HepG2 (cell line): Measurements from ENCODE around the gene NTMT1. TPM values are rescaled to one million over a fixed set of nuclear protein-coding genes. Genes with fewer than 3 reads are reported as not detected.

Experiments
- ARID5B ChIP-seq: IDR thresholded peaks from 2 replicates; pipeline ENCODE4 v1.4.0; 2020; ENCODE audit warnings: mild to moderate bottlenecking, missing genetic modification reagents
- CAMTA2 ChIP-seq: sonication (generic); formaldehyde crosslinking; IDR thresholded peaks from 2 replicates; pipeline ENCODE4 v1.4.0; 2020; ENCODE audit warnings: mild to moderate bottlenecking, missing genetic modification reagents, borderline replicate concordance
- FOXA1 ChIP-seq, 2 experiments: fragments of 450-650 bp in 1 of 2; sonication (generic) in 1 of 2; formaldehyde crosslinking in 1 of 2; IDR thresholded peaks; 2 replicates each; pipeline versions ENCODE4 v1.4.0 to v1.6.1; 2016 to 2020; ENCODE audit warnings: missing genetic modification reagents in 1 of 2
- IKZF1 ChIP-seq: fragments of 450-650 bp; IDR thresholded peaks from 2 replicates; pipeline ENCODE4 v1.7.1; 2016
- KLF16 ChIP-seq, 2 experiments: sonication (generic) in 1 of 2; formaldehyde crosslinking in 1 of 2; IDR thresholded peaks; 2 replicates each; pipeline versions ENCODE4 v1.6.1 to v1.8.0; 2016 to 2023; ENCODE audit warnings: missing genetic modification reagents in 2 of 2, missing compliant biosample characterization in 1 of 2
- LCORL ChIP-seq, 2 experiments: fragments of 450-650 bp in 1 of 2; sonication (generic) in 1 of 2; formaldehyde crosslinking in 1 of 2; IDR thresholded peaks; 2 replicates each; pipeline versions ENCODE4 v1.5.0 to v1.6.1; 2017 to 2020; ENCODE audit warnings: antibody characterized with exemption in 1 of 2, missing genetic modification reagents in 1 of 2
- MAFG ChIP-seq: sonication (generic); formaldehyde crosslinking; IDR thresholded peaks from 2 replicates; pipeline ENCODE4 v1.5.1; 2020; ENCODE audit warnings: mild to moderate bottlenecking, missing genetic modification reagents
- RNF2 ChIP-seq: fragments of 450-650 bp; conservative IDR thresholded peaks from 2 replicates; pipeline ENCODE4 v1.6.1; 2016; ENCODE audit warnings: low read depth
- SETDB1 ChIP-seq: sonication (generic); formaldehyde crosslinking; IDR thresholded peaks from 2 replicates; pipeline ENCODE4 v1.5.1; 2020; ENCODE audit warnings: missing genetic modification reagents, mild to moderate bottlenecking, borderline replicate concordance
- SMYD3 ChIP-seq: sonication (generic); formaldehyde crosslinking; IDR thresholded peaks from 2 replicates; pipeline ENCODE4 v1.8.1; 2023; ENCODE audit warnings: mild to moderate bottlenecking, missing genetic modification reagents
- SP140L ChIP-seq: sonication (generic); formaldehyde crosslinking; IDR thresholded peaks from 2 replicates; pipeline ENCODE4 v1.4.0; 2020; ENCODE audit warnings: missing genetic modification reagents, borderline replicate concordance
- SP4 ChIP-seq: sonication (generic); formaldehyde crosslinking; IDR thresholded peaks from 2 replicates; pipeline ENCODE4 v1.8.1; 2023; ENCODE audit warnings: mild to moderate bottlenecking, missing genetic modification reagents
- TCF12 ChIP-seq, 2 experiments: fragments of 450-650 bp in 1 of 2; sonication (generic) in 1 of 2; formaldehyde crosslinking in 1 of 2; IDR thresholded peaks; 2 replicates each; pipeline versions ENCODE4 v1.6.1 to v1.8.0; 2017 to 2022; ENCODE audit warnings: antibody characterized with exemption in 1 of 2, mild to moderate bottlenecking in 1 of 2, missing genetic modification reagents in 1 of 2, moderate library complexity in 1 of 2
- TEAD3 ChIP-seq: optimal IDR thresholded peaks from 2 replicates; pipeline ENCODE3; 2016; ENCODE audit warnings: borderline replicate concordance
- ZEB1 ChIP-seq: IDR thresholded peaks from 2 replicates; pipeline ENCODE4 v1.6.1; 2012; ENCODE audit warnings: mild to moderate bottlenecking, low read depth, inconsistent platforms; ENCODE audit not compliant: insufficient replicate concordance
- ZNF282 ChIP-seq: fragments of 450-650 bp; IDR thresholded peaks from 2 replicates; pipeline ENCODE4 v1.6.1; 2018; ENCODE audit not compliant: partially characterized antibody
- ZNF367 ChIP-seq: sonication (generic); formaldehyde crosslinking; IDR thresholded peaks from 2 replicates; pipeline ENCODE4 v1.4.0; 2020; ENCODE audit warnings: missing genetic modification reagents, borderline replicate concordance
- ZNF788 ChIP-seq: sonication (generic); formaldehyde crosslinking; IDR thresholded peaks from 2 replicates; pipeline ENCODE4 v1.5.0; 2020; ENCODE audit warnings: mild to moderate bottlenecking, missing genetic modification reagents, borderline replicate concordance
- ZSCAN20 ChIP-seq: sonication (generic); formaldehyde crosslinking; IDR thresholded peaks from 2 replicates; pipeline ENCODE4 v1.4.0; 2020; ENCODE audit warnings: missing genetic modification reagents, mild to moderate bottlenecking, borderline replicate concordance
- polyA plus RNA-seq, 8 experiments: library from polyadenylated mRNA; depleted of rRNA in 3 of 8; stranded (reverse) in 7 of 8; unstranded in 1 of 8; fragments of >200 nt; fragmentation: Illumina TruSeq in 4 of 8; extraction: Trizol in 4 of 8; gene quantifications; 2 replicates each; pipeline versions ENCODE4 v1.2.1 to v1.2.3, GENCODE V29; 2011 to 2016; ENCODE audit warnings: low read depth in 4 of 8, missing spikeins in 1 of 8, mixed read lengths in 1 of 8; ENCODE audit not compliant: insufficient read depth in 1 of 8
- total RNA-seq, 5 experiments: library from RNA; depleted of rRNA; stranded (reverse); fragments of >200 nt; fragmentation: Illumina TruSeq; extraction: Trizol; gene quantifications; 2 replicates each; pipeline ENCODE4 v1.2.3, GENCODE V29; 2016; ENCODE audit warnings: low read depth in 1 of 5
- TF ChIP-seq, protein P1 (sequence below), 2 experiments: fragments of 450-650 bp in 1 of 2; sonication (generic) in 1 of 2; formaldehyde crosslinking; IDR thresholded peaks; 2 replicates each; pipeline versions ENCODE4 v1.5.0 to v1.8.0; 2020 to 2022; ENCODE audit warnings: mild to moderate bottlenecking in 1 of 2, missing genetic modification reagents in 1 of 2
- TF ChIP-seq, protein P2 (sequence below): sonication (generic); formaldehyde crosslinking; IDR thresholded peaks from 2 replicates; pipeline ENCODE4 v1.4.0; 2020; ENCODE audit warnings: missing genetic modification reagents, mild to moderate bottlenecking, borderline replicate concordance

Gene NTMT1
- total and polyA plus RNA-seq, 2 of the 13 experiments (the other 11 are each of a cell fraction or from before 2014, with no cell fraction given) = 49.1 to 53.8 TPM

DNA sequence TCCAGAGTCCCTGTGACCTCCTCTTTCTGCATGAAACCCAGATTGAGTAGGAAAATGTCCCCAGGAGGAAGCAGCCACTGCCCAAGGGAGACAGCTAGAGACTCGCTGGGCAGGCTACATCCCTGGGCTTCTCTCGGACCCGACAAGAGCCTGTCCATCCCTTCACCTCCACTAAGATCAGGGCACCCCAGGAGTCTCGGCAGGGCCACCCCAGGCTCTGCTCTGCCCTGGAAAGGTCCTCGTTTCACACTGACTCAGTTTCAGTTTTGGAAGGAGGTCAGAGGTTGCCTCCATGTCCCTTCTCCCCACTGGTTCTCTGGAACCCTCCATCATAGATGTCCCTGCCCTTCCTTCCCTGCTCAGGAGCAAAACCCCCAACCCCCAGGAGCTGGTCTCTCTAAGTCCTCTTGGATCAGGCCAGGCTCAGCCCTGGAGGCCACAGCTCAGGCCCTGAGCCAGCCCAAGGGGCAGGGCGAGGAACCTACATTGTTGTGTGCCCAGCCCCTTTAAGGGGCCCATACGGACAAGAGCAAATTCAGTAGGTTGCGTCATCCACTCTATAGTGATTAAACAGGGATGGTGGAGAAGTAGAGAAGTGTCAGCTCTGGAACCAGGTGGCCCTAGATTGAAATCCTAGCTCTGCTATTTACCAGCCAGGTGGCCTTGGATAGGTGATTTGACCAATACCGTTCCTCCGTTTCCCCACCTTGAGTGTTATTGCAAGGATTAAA is 42.5 kb upstream of the NTMT1 start (continued):
- TF ChIP-seq ZEB1 (no peak), SMYD3 (no peak), TEAD3 (CRISPR knock-in tag) (peak; percentile 17), FOXA1 (IDR thresholded peaks at IDR 0.05) (no peak), FOXA1 (CRISPR knock-in tag; IDR thresholded peaks at IDR 0.05) (peak; percentile 25; the same call in 1 of the 2 replicates), IKZF1 (no peak), SP140L (no peak), KLF16 (CRISPR knock-in tag; IDR thresholded peaks at IDR 0.05) (0 out of 4 replicates have a peak, but pooled peaks of 1 of the 2 experiments have one; percentile 26), SP4 (CRISPR knock-in tag) (0 out of 2 replicates have a peak, but pooled peaks have one; percentile 12), ZSCAN20 (CRISPR knock-in tag) (no peak), LCORL (IDR thresholded peaks at IDR 0.05) (no peak), LCORL (CRISPR knock-in tag; IDR thresholded peaks at IDR 0.05) (no peak), ZNF282 (no peak), ZNF367 (no peak), MAFG (no peak), ARID5B (CRISPR knock-in tag) (0 out of 2 replicates have a peak, but pooled peaks have one; percentile 17), SETDB1 (CRISPR knock-in tag) (no peak), TCF12 (IDR thresholded peaks at IDR 0.05) (no peak), TCF12 (CRISPR knock-in tag; IDR thresholded peaks at IDR 0.05) (no peak), CAMTA2 (no peak), ZNF788 (CRISPR knock-in tag) (0 out of 2 replicates have a peak, but pooled peaks have one; percentile 42), RNF2 (no peak)
- TF ChIP-seq, protein P1, sequence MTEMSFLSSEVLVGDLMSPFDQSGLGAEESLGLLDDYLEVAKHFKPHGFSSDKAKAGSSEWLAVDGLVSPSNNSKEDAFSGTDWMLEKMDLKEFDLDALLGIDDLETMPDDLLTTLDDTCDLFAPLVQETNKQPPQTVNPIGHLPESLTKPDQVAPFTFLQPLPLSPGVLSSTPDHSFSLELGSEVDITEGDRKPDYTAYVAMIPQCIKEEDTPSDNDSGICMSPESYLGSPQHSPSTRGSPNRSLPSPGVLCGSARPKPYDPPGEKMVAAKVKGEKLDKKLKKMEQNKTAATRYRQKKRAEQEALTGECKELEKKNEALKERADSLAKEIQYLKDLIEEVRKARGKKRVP (CRISPR knock-in tag; IDR thresholded peaks at IDR 0.05) = peak in 1 of 2 experiments; percentile 63; a peak in 2 of 4 replicates
- TF ChIP-seq, protein P2, sequence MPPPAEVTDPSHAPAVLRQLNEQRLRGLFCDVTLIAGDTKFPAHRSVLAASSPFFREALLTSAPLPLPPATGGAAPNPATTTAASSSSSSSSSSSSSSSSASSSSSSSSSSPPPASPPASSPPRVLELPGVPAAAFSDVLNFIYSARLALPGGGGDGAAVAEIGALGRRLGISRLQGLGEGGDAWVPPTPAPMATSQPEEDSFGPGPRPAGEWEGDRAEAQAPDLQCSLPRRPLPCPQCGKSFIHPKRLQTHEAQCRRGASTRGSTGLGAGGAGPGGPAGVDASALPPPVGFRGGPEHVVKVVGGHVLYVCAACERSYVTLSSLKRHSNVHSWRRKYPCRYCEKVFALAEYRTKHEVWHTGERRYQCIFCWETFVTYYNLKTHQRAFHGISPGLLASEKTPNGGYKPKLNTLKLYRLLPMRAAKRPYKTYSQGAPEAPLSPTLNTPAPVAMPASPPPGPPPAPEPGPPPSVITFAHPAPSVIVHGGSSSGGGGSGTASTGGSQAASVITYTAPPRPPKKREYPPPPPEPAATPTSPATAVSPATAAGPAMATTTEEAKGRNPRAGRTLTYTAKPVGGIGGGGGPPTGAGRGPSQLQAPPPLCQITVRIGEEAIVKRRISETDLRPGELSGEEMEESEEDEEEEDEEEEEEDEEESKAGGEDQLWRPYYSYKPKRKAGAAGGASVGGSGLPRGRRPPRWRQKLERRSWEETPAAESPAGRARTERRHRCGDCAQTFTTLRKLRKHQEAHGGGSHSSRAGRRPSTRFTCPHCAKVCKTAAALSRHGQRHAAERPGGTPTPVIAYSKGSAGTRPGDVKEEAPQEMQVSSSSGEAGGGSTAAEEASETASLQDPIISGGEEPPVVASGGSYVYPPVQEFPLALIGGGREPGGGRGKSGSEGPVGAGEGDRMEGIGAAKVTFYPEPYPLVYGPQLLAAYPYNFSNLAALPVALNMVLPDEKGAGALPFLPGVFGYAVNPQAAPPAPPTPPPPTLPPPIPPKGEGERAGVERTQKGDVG (CRISPR knock-in tag) = no peak
